NCI-H510A treated with DMSO at 0.1 percent for 48 hours (cell line): ENCODE data around the gene TRDN.
"Not testable (repeated sequence)": the region's sequence is repeated elsewhere in the genome, so short reads cannot be mapped to it uniquely, and the experiment has no call there.

Experiments used
- DNase-seq: peaks from one replicate; lab custom pipeline; 2025; lab: John Stamatoyannopoulos, UW

TRDN gene

GRCh38 chr6:123288649-123289048 lies 348.1 kb downstream of the TRDN start:
- DNase-seq, result no peak

GRCh38 chr6:123276546-123276980 lies 360.2 kb downstream of the TRDN start:
- no peak for DNase-seq

GRCh38 chr6:123263981-123264380 lies 372.8 kb downstream of the TRDN start:
- DNase-seq, result no peak

GRCh38 chr6:123240626-123241025 lies 396.1 kb downstream of the TRDN start:
- no peak for DNase-seq

- DNase-seq, result no peak
Observed at GRCh38 chr6:123233336-123233735, 403.4 kb downstream of the TRDN start.

- DNase-seq, result not testable (repeated sequence)
Observed at GRCh38 chr6:123227789-123228188, 409.0 kb downstream of the TRDN start.

GRCh38 chr6:123226398-123226797 lies 410.4 kb downstream of the TRDN start:
- DNase-seq, result no peak

- DNase-seq, result no peak
Observed at GRCh38 chr6:123224077-123224476, 412.7 kb downstream of the TRDN start.

- no peak for DNase-seq
Observed at GRCh38 chr6:123223461-123223860, 413.3 kb downstream of the TRDN start.

- DNase-seq, result no peak
Observed at GRCh38 chr6:123215211-123215610, 421.5 kb downstream of the TRDN start.

- no peak for DNase-seq
Observed at GRCh38 chr6:123214433-123214832, 422.3 kb downstream of the TRDN start.

GRCh38 chr6:123213921-123214320 lies 422.8 kb downstream of the TRDN start:
- no peak for DNase-seq

- no peak for DNase-seq
Observed at GRCh38 chr6:123211777-123212545, 424.8 kb downstream of the TRDN start.

GRCh38 chr6:123210645-123211044 lies 426.1 kb downstream of the TRDN start:
- DNase-seq, result no peak

GRCh38 chr6:123207967-123208510 lies 428.7 kb downstream of the TRDN start:
- no peak for DNase-seq

- DNase-seq, result no peak
Observed at GRCh38 chr6:123203928-123204327, 432.8 kb downstream of the TRDN start.

- no peak for DNase-seq
Observed at GRCh38 chr6:123201869-123202372, 434.8 kb downstream of the TRDN start.

- no peak for DNase-seq
Observed at GRCh38 chr6:123193298-123193697, 443.5 kb downstream of the TRDN start.

- DNase-seq, result no peak
Observed at GRCh38 chr6:123189816-123190215, 446.9 kb downstream of the TRDN start.

GRCh38 chr6:123182998-123183397 lies 453.8 kb downstream of the TRDN start:
- no peak for DNase-seq

GRCh38 chr6:123176706-123177105 lies 460.0 kb downstream of the TRDN start:
- DNase-seq, result no peak

- DNase-seq, result no peak
Observed at GRCh38 chr6:123171341-123172115, 465.2 kb downstream of the TRDN start.

GRCh38 chr6:123169774-123170095 lies 467.0 kb downstream of the TRDN start:
- DNase-seq, result no peak
